Vagina (tissue), 2 donors: ENCODE data around the gene KLKB1.

Experiments used
- CTCF ChIP-seq, 3 experiments: fragments of 450-650 bp in 2 of 3; fragments of 200-600 bp in 1 of 3; sonication (generic) in 1 of 3; IDR thresholded peaks; one replicate each; pipeline ENCODE4 v1.5.1; 2017 to 2019; ENCODE audit warnings: antibody characterized with exemption in 3 of 3, mild to moderate bottlenecking in 2 of 3, moderate library complexity in 2 of 3
- POLR2AphosphoS5 ChIP-seq, 2 donors: sonication (generic); formaldehyde crosslinking; IDR thresholded peaks; one replicate each; pipeline ENCODE4 v1.9.0; 2017; ENCODE audit warnings: antibody characterized with exemption in 2 of 2, mild to moderate bottlenecking in 2 of 2, low read depth in 1 of 2; ENCODE audit not compliant: insufficient read depth in 1 of 2

- TF ChIP-seq CTCF (IDR thresholded peaks at IDR 0.05): no peak
- no peak for TF ChIP-seq POLR2AphosphoS5 (IDR thresholded peaks at IDR 0.05; ENCODE audit: insufficient read depth in 1 of 2, low read depth in 1 of 2)
Measured at GRCh38 chr4:186240848-186241491, 13.7 kb downstream of the KLKB1 start.
